Thoracic aorta (tissue), 2 donors: ENCODE results near the gene WNT10A. TPM values are rescaled to one million over a fixed set of nuclear protein-coding genes. Genes with fewer than 3 reads are reported as not detected.
A peak's percentile ranks its signal among the peaks of the same experiment; 100 is the strongest.

Source experiments
- ATAC-seq: fragments of 150-250 bp; one replicate; pipeline ENCODE4 v1.8.0; 2017; ENCODE audit warnings: low read depth; ENCODE audit not compliant: insufficient number of reproducible peaks, low FRiP score
- DNase-seq: peaks from one replicate; pipeline ENCODE4 v3.0.0-alpha.2; 2020; ENCODE audit warnings: low spot score
- H3K27ac ChIP-seq, 2 donors: fragments of 200-600 bp; sonication (generic); 1 replicate in 1 of 2; 2 replicates in 1 of 2; pipeline ENCODE4 v1.5.1; 2016; ENCODE audit warnings: mild to moderate bottlenecking in 2 of 2, moderate library complexity in 2 of 2
- H3K27me3 ChIP-seq: fragments of 200-600 bp; sonication (generic); replicated peaks from 2 replicates; pipeline ENCODE4 v1.6.0; 2016; ENCODE audit warnings: mild to moderate bottlenecking; ENCODE audit not compliant: insufficient read depth
- H3K36me3 ChIP-seq: fragments of 200-600 bp; sonication (generic); one replicate; pipeline ENCODE4 v1.5.1; 2016
- H3K4me1 ChIP-seq, 2 donors: fragments of 200-600 bp; sonication (generic); 1 replicate in 1 of 2; 2 replicates in 1 of 2; pipeline versions ENCODE4 v1.5.1 to v1.6.0; 2016; ENCODE audit warnings: low read depth in 2 of 2, mild to moderate bottlenecking in 1 of 2; ENCODE audit not compliant: control insufficient read depth in 1 of 2
- H3K4me3 ChIP-seq: fragments of 200-600 bp; sonication (generic); 2 replicates; pipeline ENCODE4 v1.5.1; 2016; ENCODE audit warnings: mild to moderate bottlenecking
- H3K9me3 ChIP-seq: fragments of 200-600 bp; sonication (generic); 2 replicates; pipeline ENCODE4 v1.5.1; 2016
- CTCF ChIP-seq: fragments of 200-600 bp; sonication (generic); IDR thresholded peaks from one replicate; pipeline ENCODE4 v1.5.1; 2019; ENCODE audit warnings: antibody characterized with exemption
- total RNA-seq, 2 donors: library from RNA; depleted of rRNA; stranded (reverse); fragments of >200 nt; gene quantifications; one replicate each; pipeline versions ENCODE4 v1.1.0 to v1.2.3, GENCODE V29; 2016

The WNT10A gene
- total RNA-seq, 2 donors from 2014 or later, result 1.6 TPM; not detected in 1

GRCh38 chr2:218873359-218874194, 7.1 kb upstream of the WNT10A start:
- Histone ChIP-seq H3K27ac (no peak overlapping the region), H3K36me3 (no peaks in the 10 kb centered on the region), H3K9me3 (no peaks in the 10 kb centered on the region), H3K4me1 (peaks cover 11 to 22% of the 10 kb centered on the region in 2 donors), H3K4me3 (no peak overlapping the region), H3K27me3 (peaks cover 23% of the 10 kb centered on the region)
- no peak for ATAC-seq
- no peak for DNase-seq
- TF ChIP-seq CTCF, result no peak

- Histone ChIP-seq H3K27me3 (peaks cover 23% of the 10 kb centered on the region), H3K4me3 (no peak overlapping the region), H3K27ac (no peak overlapping the region), H3K4me1 (peaks cover 20 to 30% of the 10 kb centered on the region in 2 donors), H3K36me3 (no peaks in the 10 kb centered on the region), H3K9me3 (no peaks in the 10 kb centered on the region)
- DNase-seq, result no peak
- no peak for ATAC-seq
- TF ChIP-seq CTCF, result no peak
Measured at GRCh38 chr2:218875692-218876246, 4.9 kb upstream of the WNT10A start.

GRCh38 chr2:218876562-218877219, 4.0 kb upstream of the WNT10A start:
- no peaks in the 10 kb centered on the region for H3K36me3 ChIP-seq
- no peak overlapping the region for H3K27ac ChIP-seq
- DNase-seq (no peak), ATAC-seq (no peak)
- peak; percentile 94 for TF ChIP-seq CTCF
- H3K4me3 ChIP-seq, result no peak overlapping the region
- H3K27me3 ChIP-seq, result peaks cover 14% of the 10 kb centered on the region
- no peaks in the 10 kb centered on the region for H3K9me3 ChIP-seq
- H3K4me1 ChIP-seq, result peaks cover 13 to 23% of the 10 kb centered on the region in 2 donors

GRCh38 chr2:218877331-218877730, 3.3 kb upstream of the WNT10A start:
- ATAC-seq (no peak), DNase-seq (no peak)
- H3K9me3 ChIP-seq, result no peaks in the 10 kb centered on the region
- H3K4me1 ChIP-seq, result peaks cover 13 to 20% of the 10 kb centered on the region in 2 donors
- H3K36me3 ChIP-seq, result no peaks in the 10 kb centered on the region
- no peak for TF ChIP-seq CTCF
- H3K27me3 ChIP-seq, result peaks cover 14% of the 10 kb centered on the region
- H3K4me3 ChIP-seq, result no peak overlapping the region
- no peak overlapping the region for H3K27ac ChIP-seq

- no peaks in the 10 kb centered on the region for H3K9me3 ChIP-seq
- no peak overlapping the region for H3K4me3 ChIP-seq
- ATAC-seq (no peak), DNase-seq (no peak)
- H3K27me3 ChIP-seq, result peaks cover 14% of the 10 kb centered on the region
- no peaks in the 10 kb centered on the region for H3K36me3 ChIP-seq
- no peak overlapping the region for H3K27ac ChIP-seq
- no peak for TF ChIP-seq CTCF
- H3K4me1 ChIP-seq, result peaks cover 13 to 20% of the 10 kb centered on the region in 2 donors
Measured at GRCh38 chr2:218877891-218878290, 2.8 kb upstream of the WNT10A start.
